NCI-H2081 treated with DMSO at 0.1 percent for 48 hours (cell line): ENCODE measurements around the gene KCNQ4.
A peak's percentile ranks its signal among the peaks of the same experiment; 100 is the strongest.

Experiments
- DNase-seq: peaks from one replicate; lab custom pipeline; 2025; lab: John Stamatoyannopoulos, UW

Gene KCNQ4

GRCh38 chr1:40840526-40841323, 57.1 kb downstream of the KCNQ4 start:
- DNase-seq = no peak

DNA sequence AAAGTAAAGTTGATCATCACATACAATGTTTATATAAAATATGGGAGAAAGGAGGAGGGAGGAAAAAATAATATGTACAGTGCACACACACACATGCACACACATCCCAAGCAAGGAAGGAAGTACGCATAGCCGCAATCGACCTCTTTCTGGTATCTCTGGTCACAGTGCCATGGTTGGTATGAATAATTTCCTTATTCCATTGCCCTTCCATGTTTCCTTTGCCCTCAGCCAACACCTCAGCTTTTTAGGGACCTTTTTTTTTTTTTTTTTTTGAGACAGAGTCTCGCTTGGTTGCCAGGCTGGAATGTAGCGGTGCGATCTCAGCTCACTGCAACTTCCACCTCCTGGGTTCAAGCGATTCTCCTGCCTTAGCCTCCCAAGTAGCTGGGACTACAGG, 58.0 kb downstream of the KCNQ4 start:
- DNase-seq = no peak

- no peak for DNase-seq
These were observed 58.6 kb downstream of the KCNQ4 start for GRCh38 chr1:40842207-40842606.

- DNase-seq = no peak
These were observed 59.1 kb downstream of the KCNQ4 start for GRCh38 chr1:40842691-40843090.

DNA sequence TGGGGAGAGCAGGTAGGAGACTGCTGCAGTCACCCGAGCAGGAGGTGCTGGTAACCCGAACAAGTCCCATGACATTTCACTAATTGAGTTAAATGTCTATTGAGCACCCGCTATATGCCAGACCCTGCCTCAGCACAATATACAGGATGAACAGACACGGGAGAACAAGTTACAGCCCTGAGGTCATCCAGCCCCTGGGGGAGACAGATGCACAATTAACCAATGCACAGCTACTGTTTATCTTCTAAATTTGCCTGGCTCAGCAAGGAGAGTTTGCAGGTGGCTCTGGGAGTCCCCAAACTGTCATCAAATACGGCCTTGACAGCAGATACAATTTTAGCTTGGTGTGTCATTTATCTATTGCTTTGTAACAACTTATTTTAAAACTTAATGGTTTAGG, 60.5 kb downstream of the KCNQ4 start:
- DNase-seq = peak; percentile 13

- DNase-seq = no peak
These were observed 61.6 kb downstream of the KCNQ4 start for GRCh38 chr1:40844887-40845878.

DNA sequence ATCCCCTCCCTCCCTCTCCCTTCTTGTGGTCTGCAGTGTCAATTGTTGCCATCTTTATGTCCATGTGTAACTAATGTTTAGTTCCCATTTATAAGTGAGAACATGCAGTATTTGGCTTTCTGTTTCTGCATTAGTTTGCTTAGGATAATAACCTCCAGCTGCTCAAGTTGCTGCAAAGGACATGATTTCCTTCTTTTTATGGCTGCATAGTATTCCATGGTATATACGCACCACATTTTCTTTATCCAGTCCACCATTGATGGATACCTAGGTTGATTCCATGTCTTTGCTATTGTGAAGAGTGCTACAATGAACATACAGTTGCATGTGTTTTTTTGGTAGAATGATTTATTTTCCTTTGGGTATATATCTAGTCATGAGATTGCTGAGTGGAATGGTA, 62.3 kb downstream of the KCNQ4 start:
- no peak for DNase-seq

DNA sequence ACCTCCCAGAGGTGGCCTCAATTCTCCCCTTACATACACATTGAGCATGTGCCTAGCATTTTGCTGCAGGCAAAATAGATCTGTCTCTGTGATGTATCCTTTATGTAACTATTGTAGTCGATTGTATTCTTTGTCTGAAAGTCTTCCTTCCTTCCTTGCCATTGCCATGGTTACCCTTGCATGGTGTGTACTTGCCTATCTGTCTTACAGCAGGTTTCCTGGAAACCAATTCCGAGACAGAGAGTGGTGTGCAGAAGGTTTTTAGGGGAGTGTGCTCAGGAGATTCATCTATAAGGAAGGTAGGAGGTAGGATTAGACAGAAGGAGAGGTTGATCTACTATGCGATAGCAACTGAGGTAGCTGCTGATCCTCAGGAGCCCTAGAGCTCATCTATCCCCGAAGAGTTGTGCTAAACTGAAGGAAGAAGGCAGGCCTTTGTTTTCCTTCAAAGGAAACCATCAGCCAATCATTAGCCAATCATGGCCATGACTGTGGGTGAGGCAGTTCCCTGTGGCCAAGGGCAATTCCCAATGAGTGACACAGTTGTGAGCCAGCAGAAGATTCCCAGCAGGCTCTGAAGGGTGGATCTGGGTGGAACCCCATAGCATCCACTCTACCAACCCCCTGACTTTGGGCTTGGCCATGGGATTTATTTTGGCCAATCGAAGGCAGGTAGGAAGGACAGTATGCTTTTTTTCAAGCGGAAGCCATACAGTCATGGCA, 63.6 kb downstream of the KCNQ4 start:
- no peak for DNase-seq

GRCh38 chr1:40848530-40849189, 65.1 kb downstream of the KCNQ4 start:
- DNase-seq = peak; percentile 68

DNA sequence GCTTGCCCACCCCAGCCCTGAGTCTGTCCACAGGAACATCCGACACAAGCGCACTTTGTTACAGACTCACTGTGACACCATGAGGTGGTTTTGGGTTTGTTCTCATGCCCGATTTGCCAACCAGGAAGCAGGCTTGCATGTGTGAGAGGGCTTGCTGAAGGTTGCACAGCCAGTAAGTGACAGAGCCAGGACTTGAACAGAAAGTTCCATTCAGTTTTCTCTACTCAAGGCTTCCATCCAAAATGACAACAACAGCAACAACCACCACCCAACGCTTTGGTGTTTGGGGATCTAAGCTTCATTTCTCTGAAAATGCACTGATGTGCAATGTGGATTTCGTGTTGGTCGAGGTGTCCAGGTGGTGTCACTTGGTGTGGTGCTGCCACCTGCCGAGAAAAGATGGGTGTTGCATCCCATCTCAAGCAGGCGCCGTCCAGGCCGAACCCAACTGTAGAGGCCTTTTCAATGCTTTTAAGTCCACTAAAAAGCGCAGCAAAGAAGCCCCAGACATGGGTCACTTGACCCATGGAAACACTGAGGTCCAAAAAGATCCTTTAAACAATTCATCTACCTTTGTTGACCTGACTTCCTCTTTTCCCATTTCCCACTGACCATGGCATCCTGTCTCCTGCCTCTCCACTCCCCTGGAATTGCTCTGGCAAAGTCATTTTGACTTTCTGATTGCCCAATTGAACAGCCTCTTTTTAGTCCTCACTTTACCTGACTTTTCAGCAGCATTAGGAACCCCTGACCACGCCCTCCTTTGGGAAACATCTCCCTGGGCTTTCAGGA, 66.4 kb downstream of the KCNQ4 start:
- DNase-seq = peak; percentile 6

DNA sequence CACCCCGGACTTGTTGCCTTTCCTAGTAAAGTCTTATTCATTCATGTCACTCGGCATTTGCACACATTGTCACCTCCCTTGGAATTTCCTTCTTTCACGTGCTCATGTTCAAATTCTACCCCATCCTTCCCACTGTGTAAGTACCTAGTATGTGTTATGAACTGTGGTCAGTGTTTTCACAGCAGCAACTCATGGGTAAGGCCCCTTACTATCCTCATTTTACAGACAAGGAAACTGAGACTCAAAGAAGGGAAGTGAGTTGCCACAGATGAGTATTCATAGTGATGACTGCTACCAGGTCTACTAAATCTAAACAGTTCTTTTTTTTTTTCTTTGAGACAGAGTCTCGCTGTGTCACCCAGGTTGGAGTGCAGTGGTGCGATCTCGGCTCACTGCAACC, 68.1 kb downstream of the KCNQ4 start:
- no peak for DNase-seq

DNA sequence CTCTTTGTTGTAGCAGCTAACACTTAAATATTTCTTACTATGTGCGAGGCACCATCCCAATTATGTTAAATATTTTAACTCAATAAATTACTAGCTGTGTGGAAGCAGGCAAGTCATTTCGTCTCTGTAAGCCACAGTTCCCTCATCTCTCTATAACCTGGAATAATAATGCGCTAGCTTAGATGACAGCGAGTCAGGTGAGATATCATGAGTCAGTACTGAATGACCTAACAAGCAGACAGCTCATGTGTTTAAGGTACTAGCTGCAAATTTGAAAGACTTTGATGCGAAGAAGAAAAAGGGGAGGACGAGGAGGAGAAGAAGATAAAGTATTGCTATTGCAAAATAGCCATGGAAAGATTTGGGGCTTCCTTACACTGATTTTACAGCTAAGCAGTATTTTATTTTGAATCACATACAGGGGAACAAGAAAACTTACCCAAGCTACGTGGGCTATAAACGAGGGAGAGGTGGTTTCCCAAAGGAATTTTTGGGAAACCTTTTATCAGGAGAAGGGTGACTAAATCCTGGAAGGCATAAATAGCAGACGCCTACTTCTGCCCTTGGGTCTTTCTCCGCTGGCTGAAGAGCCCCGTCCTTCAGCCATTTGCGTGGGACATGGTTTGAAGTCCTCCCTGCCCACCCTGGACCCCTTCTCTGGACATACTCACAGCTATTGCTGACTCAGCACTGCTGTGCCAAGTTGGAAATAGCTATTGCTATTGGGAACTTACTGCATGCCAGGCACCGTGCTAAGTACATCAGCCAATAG, 69.7 kb downstream of the KCNQ4 start:
- no peak for DNase-seq

DNA sequence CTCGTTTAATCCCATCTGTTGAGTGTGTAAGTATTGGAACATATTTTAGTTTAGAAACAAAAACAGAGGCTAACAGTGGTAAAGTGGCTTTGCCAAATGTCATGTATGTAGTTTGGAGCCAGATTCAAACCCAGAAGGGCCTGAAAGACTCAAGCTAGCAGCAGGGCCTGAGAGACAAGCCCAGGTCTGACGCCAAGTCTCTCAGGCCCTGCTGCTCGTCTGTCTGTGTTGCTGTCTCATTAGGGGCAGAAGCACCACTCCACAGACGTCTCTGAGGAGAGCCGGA, 70.2 kb downstream of the KCNQ4 start:
- DNase-seq = no peak

DNA sequence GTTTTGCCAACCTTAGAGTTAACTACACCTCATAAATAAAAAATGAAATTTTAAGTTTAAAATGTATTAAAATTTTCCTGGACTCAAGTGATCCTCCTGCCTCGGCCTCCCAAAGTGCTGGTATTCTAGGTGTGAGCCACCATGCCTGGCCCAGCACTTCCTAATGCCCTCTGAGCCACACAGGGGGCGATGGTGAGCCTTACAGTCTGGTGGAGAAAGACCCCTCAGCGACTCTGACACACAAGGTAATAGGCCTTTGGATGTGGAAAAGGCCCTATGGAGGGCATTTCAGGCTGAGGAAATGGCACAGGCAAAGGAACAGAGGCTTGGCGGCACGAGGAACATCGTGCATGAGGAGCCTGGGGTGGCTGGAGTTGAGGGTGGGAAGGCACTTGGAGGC, 71.9 kb downstream of the KCNQ4 start:
- no peak for DNase-seq

- no peak for DNase-seq
These were observed 72.5 kb downstream of the KCNQ4 start for GRCh38 chr1:40856116-40856515.

GRCh38 chr1:40856656-40857302, 73.2 kb downstream of the KCNQ4 start:
- DNase-seq = no peak

GRCh38 chr1:40857737-40858136, 74.2 kb downstream of the KCNQ4 start:
- no peak for DNase-seq

DNA sequence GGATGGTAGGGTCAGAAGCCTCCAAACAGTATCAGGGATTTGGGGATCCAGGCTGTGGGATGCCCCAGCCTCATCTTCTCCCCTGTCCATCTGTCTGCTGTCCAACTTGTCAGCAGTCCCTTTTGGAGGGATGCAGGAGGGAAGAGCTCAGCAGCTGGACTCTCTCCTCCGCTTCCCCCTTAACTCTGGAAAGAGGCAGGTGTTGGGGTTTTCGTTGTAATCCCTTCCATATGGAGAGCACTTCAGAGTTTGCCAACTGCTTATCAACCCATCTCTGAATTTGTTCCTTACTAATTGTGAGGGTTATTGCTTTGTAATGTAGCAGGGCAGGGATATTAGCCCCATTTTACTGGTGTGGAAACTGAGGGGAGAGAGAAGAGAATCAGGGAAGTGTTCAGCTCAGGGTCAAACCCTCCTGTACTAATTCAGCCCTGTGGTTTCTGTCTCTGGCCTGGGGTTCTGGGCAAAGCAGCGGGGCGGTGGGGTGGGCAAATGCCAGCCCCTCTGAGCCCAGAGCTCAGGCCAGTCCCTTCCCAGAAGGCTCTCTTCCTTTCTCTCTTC, 75.3 kb downstream of the KCNQ4 start:
- DNase-seq = no peak

- DNase-seq = no peak
These were observed 77.2 kb downstream of the KCNQ4 start for GRCh38 chr1:40860706-40861223.
